ENCODE measurements around the gene XCL2. TPM values are rescaled to one million over a fixed set of nuclear protein-coding genes. Genes with fewer than 3 reads are reported as not detected.

Gene XCL2
- polyA plus RNA-seq, 3 donors: 0.56 to 1.9 TPM; not detected in 1

- Histone ChIP-seq H3K9ac (ENCODE audit: insufficient read depth, low read length, poor library complexity, severe bottlenecking) (no peak overlapping the region), H3K9me3 (replicated peaks in 1 of 2; ENCODE audit: control insufficient read depth in 1 of 2, insufficient read depth in 1 of 2, low read length in 2 of 2) (no peaks in the 10 kb centered on the region), H3K4me3 (replicated peaks in 1 of 3; ENCODE audit: low read depth in 2 of 3, low read length in 3 of 3) (no peak overlapping the region), H2AFZ (ENCODE audit: insufficient read depth, low read depth, low read length, poor library complexity, severe bottlenecking) (no peak overlapping the region), H4K20me1 (ENCODE audit: insufficient read depth, low read length) (no peaks in the 10 kb centered on the region), H3K27ac (ENCODE audit: low read depth in 1 of 2, low read length in 2 of 2) (no peak overlapping the region), H3K4me1 (ENCODE audit: control insufficient read depth in 1 of 2, insufficient read depth in 2 of 2, low read length in 2 of 2) (peaks cover 22 to 32% of the 10 kb centered on the region in 2 donors), H3K27me3 (ENCODE audit: control insufficient read depth in 2 of 2, insufficient read depth in 2 of 2, low read length in 2 of 2) (no peaks in the 10 kb centered on the region), H3K79me2 (ENCODE audit: insufficient read depth, low read length) (no peaks in the 10 kb centered on the region), H3K36me3 (replicated peaks in 1 of 2; ENCODE audit: control insufficient read depth in 1 of 2, insufficient read depth in 2 of 2, low read length in 2 of 2) (no peaks in the 10 kb centered on the region), H3K4me2 (replicated peaks; ENCODE audit: extremely low read depth, low read length, poor library complexity, severe bottlenecking) (no peak overlapping the region)
- Mint-ChIP-seq H3K27me3 (ENCODE audit: low read depth in 3 of 3) (peaks cover 0 to 2% (median 0%) of the 10 kb centered on the region in 3 donors), H3K27ac (no peak overlapping the region), H3K36me3 (no peaks in the 10 kb centered on the region), H3K9me3 (no peaks in the 10 kb centered on the region), H3K4me3 (no peak overlapping the region), H3K4me1 (peaks cover 28% of the 10 kb centered on the region)
- TF ChIP-seq CTCF (IDR thresholded peaks at IDR 0.05): no peak
- intact Hi-C loops (cut with micrococcal nuclease): no loop called here
- no peak for DNase-seq
Measured at GRCh38 chr1:168556647-168557046, 12.8 kb upstream of the XCL2 start.

- no peak for TF ChIP-seq CTCF (IDR thresholded peaks at IDR 0.05)
- DNase-seq: no peak
- Histone ChIP-seq H3K79me2 (ENCODE audit: insufficient read depth, low read length) (no peaks in the 10 kb centered on the region), H3K27me3 (ENCODE audit: control insufficient read depth in 2 of 2, insufficient read depth in 2 of 2, low read length in 2 of 2) (no peaks in the 10 kb centered on the region), H3K4me1 (ENCODE audit: control insufficient read depth in 1 of 2, insufficient read depth in 2 of 2, low read length in 2 of 2) (peaks cover 22 to 32% of the 10 kb centered on the region in 2 donors), H3K9me3 (replicated peaks in 1 of 2; ENCODE audit: control insufficient read depth in 1 of 2, insufficient read depth in 1 of 2, low read length in 2 of 2) (no peaks in the 10 kb centered on the region), H3K9ac (ENCODE audit: insufficient read depth, low read length, poor library complexity, severe bottlenecking) (no peak overlapping the region), H2AFZ (ENCODE audit: insufficient read depth, low read depth, low read length, poor library complexity, severe bottlenecking) (no peak overlapping the region), H4K20me1 (ENCODE audit: insufficient read depth, low read length) (no peaks in the 10 kb centered on the region), H3K4me2 (replicated peaks; ENCODE audit: extremely low read depth, low read length, poor library complexity, severe bottlenecking) (no peak overlapping the region), H3K27ac (ENCODE audit: low read depth in 1 of 2, low read length in 2 of 2) (peak overlapping the region in 1 of 2 donors; percentile 5), H3K4me3 (replicated peaks in 1 of 3; ENCODE audit: low read depth in 2 of 3, low read length in 3 of 3) (no peak overlapping the region), H3K36me3 (replicated peaks in 1 of 2; ENCODE audit: control insufficient read depth in 1 of 2, insufficient read depth in 2 of 2, low read length in 2 of 2) (no peaks in the 10 kb centered on the region)
- peak overlapping the region in 6 of 7 donors; percentile 1 to 47 (median 32) for H3K27ac Mint-ChIP-seq
- H3K9me3 Mint-ChIP-seq: no peaks in the 10 kb centered on the region
- H3K4me1 Mint-ChIP-seq: peaks cover 28% of the 10 kb centered on the region
- no peaks in the 10 kb centered on the region for H3K36me3 Mint-ChIP-seq
- intact Hi-C loops (cut with micrococcal nuclease): no loop called here
- H3K4me3 Mint-ChIP-seq: no peak overlapping the region
- H3K27me3 Mint-ChIP-seq (ENCODE audit: low read depth in 3 of 3): peaks cover 0 to 2% (median 0%) of the 10 kb centered on the region in 3 donors
- WGBS (ENCODE audit: insufficient coverage): 100% methylated on average over 1 of the region's 3 CpGs
Measured at GRCh38 chr1:168555508-168556046, 11.8 kb upstream of the XCL2 start.

Data from CD14-positive monocyte (primary cell).